ENCODE data around the gene ITPR1.

DNA sequence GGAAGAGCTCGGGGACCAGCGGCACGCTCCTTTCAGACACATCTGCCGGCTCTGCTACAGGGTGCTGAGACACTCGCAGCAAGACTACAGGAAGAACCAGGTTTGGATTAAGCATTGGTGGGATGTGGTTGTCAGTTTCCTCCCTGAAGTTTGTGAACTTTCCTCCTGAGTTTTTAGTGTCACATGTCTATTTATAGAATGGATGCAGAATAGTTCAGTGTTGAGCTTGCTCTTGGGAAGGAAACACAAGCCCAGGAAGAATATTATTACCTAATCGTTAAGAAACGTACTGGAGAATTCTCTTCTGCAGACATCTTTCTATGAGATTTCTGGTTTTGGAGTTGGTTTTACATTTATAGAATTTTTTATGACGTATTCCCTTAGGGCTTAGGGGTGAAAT lies 172.0 kb downstream of the ITPR1 start:
- TF ChIP-seq, protein P1, sequence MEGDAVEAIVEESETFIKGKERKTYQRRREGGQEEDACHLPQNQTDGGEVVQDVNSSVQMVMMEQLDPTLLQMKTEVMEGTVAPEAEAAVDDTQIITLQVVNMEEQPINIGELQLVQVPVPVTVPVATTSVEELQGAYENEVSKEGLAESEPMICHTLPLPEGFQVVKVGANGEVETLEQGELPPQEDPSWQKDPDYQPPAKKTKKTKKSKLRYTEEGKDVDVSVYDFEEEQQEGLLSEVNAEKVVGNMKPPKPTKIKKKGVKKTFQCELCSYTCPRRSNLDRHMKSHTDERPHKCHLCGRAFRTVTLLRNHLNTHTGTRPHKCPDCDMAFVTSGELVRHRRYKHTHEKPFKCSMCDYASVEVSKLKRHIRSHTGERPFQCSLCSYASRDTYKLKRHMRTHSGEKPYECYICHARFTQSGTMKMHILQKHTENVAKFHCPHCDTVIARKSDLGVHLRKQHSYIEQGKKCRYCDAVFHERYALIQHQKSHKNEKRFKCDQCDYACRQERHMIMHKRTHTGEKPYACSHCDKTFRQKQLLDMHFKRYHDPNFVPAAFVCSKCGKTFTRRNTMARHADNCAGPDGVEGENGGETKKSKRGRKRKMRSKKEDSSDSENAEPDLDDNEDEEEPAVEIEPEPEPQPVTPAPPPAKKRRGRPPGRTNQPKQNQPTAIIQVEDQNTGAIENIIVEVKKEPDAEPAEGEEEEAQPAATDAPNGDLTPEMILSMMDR (IDR thresholded peaks at IDR 0.05): no peak
- TF ChIP-seq POLR2A (IDR thresholded peaks at IDR 0.05) (no peak), EP300 (IDR thresholded peaks at IDR 0.05; ENCODE audit: low read depth) (no peak)
